HTR-8/SVneo (cell line): ENCODE data around the gene NAGA.

Experiments used
- DNase-seq: peaks from one replicate; pipeline ENCODE4 v3.0.0; 2011; ENCODE audit warnings: low spot score, mixed read lengths; ENCODE audit not compliant: insufficient read length
- FAIRE-seq: peaks from 2 replicates; lab custom pipeline; 2011; peaks lifted over from hg19 to GRCh38; lab: Jason Lieb, UNC

Gene NAGA

DNA sequence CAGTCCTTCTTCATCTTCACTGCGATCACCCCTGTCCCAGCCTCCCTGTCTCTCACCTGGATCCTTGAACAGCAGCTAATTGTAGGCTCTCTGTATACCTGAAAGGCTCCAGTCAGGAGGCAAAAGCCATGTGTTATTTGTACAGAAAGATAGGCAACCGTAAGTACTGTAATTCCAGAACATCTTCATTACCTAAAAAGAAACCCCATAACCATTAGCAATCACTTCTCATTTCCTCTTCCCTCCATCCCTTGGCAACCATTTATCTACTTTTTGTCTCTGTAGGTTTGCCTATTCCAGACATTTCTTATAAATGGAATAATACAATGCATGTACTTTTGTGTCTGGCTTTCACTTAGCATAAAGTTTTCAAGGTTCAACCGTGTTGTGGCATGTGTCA lies 17.8 kb downstream of the NAGA start:
- FAIRE-seq (no peak), DNase-seq (no peak)

DNA sequence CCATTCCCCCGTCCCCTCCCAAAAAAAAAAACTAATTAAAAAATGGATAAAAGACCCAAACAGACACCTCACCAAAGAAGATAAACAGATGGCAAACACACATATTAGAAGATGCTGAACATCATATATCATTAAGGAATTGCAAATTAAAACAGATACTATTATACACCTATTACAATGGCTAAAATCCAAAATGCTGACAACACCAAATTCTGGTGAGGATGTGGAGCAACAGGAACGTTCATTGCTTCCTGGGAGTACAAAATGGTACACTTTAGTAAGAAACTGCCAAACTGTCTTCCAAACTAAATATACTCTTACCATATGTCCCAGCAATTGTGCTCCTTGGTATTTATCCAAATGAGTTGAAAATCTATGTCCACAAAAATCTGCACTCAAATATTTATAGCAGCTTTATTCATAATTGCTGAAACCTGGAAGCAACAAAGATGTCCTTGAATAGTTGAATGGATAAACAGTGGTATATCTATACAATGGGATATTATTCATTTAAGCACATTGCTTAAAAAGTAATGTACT lies 19.9 kb downstream of the NAGA start:
- DNase-seq (no peak), FAIRE-seq (no peak)

DNA sequence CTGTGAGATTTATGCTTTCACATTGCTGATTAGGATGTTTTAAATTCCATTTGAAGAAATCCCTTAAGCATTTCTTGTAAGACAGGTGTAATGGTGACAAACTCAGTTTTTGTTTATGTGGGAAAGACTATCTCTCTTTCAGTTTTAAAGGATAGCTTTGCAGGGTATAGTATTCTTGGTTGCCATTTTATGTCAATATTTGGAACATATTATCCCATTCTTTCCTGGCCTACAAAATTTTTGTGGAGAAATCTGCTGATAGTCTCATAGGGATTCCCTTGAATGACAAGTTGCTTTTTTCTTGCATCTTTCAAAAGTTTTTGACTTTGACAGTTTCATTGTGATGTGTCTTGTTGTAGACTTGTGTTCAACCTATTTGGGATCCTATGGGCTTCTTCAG lies 28.8 kb downstream of the NAGA start:
- no peak for DNase-seq
- FAIRE-seq = no peak

DNA sequence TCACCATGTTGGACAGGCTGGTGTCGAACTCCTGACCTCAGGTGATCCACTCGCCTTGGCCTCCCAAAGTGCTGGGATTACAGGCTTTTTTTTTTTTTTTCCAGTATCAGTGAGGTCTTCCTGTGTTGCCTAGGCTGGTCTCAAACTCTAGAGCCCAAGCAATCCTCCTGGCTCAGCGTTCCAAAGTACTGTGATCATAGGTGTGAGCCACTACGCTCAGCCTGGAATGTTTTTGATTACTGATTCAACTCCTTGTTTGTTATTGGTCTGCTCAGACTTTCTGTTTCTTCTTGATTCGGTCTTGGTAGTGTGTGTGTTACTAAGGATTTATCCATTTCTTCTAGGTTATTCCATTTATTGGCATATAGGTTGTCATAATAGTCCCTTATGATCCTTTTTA lies 31.3 kb downstream of the NAGA start:
- FAIRE-seq = no peak

DNA sequence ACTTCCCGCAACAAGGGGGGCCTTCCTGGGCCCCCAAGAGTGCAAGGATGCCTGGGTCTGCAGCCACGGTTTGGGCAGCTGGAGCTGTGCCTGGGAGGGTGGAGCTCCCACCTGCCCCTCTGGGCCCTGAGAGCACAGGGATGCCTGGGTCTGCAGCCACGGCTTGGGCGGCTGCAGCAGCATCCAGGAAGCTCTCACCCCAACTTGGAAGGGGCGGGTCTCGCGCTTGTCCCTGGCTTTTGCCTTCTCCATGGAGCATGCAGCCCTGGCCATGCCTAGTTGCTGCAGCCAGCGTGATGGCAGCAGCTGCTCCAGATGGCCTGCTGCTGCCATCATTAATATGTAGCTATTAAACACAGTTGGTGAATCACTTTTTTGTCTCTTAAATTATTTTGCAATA lies 35.4 kb downstream of the NAGA start:
- FAIRE-seq (no peak), DNase-seq (no peak)

More for the DNA sequence above, 31.3 kb downstream of the NAGA start:
- DNase-seq = no peak

DNA sequence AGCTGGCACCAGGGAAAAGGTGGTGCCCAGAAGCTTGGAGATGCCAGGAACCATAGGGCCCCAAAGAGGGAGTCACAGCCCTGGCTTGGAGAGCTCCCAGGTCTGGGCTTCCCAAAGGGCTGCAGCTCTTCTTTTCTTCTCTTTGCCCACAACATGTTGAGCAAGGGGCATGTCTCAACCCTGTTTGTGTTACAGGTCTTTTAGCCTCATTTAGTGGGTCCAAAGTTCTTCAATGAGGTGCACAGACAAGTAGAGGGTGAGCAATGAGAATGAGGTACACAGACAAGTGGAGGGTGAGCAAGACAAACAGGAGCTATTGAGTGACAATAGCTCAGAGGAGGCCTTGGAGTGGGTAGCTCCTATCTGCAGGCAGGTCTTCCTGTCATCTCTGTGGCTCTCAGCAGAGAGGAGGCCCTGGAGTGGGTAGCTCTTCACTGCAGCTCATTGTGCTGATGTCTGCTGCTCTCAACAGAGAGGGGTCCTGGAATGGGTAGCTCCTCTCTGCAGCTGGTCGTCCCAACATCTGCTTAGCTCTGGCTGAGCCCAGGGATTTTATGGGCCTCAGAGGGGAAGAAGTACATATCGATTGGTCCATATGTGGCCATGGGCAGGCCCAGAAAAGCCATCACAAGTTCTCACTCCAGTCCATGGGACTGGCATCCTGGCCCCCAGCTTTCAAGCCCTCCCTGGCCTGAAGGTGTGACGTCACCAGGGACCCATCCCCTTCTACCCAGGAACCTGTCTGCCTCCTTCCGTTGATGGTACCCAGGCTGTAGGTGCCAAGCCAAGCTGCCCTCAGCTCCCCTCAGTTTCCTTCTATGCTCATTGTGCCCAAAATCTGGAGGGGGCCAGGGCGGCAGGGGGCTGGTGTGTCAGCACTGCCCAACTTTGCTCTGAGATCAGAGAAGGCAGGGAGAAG lies 37.1 kb downstream of the NAGA start:
- DNase-seq = no peak
- no peak for FAIRE-seq

DNA sequence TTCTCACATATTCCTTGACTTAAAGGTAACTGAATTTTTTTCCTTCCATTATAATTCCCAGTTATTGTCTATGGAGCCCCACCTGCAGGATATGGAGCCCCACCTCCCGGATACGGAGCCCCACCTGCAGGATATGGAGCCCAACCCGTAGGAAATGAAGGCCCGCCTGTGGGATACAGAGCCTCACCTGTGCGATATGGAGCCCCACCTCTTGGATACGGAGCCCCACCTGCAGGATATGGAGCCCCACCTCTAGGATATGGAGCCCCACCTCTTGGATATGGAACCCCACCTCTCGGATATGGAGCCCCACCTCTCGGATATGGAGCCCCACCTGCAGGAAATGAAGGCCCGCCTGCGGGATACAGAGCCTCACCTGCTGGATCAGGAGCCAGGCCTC lies 43.9 kb downstream of the NAGA start:
- DNase-seq (no peak), FAIRE-seq (no peak)

DNA sequence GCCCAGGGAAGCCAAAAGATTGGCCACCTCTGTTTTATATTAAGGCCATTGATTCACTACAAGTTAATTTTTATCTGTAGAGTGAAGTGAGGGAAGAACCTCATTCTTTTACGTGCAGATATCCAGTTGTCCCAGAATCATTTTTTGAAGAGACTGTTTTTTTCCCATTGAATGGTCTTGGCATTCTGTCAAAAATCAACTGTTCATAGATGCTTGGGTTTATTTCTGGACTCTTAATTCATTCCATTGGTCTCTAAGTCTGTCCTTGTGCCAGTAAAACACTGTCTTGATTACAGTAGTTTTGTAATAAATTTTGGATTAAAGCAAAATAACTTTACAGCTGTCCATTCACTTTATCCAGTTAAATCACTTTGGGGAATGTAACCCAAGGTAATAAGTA lies 45.2 kb downstream of the NAGA start:
- DNase-seq (no peak), FAIRE-seq (no peak)

DNA sequence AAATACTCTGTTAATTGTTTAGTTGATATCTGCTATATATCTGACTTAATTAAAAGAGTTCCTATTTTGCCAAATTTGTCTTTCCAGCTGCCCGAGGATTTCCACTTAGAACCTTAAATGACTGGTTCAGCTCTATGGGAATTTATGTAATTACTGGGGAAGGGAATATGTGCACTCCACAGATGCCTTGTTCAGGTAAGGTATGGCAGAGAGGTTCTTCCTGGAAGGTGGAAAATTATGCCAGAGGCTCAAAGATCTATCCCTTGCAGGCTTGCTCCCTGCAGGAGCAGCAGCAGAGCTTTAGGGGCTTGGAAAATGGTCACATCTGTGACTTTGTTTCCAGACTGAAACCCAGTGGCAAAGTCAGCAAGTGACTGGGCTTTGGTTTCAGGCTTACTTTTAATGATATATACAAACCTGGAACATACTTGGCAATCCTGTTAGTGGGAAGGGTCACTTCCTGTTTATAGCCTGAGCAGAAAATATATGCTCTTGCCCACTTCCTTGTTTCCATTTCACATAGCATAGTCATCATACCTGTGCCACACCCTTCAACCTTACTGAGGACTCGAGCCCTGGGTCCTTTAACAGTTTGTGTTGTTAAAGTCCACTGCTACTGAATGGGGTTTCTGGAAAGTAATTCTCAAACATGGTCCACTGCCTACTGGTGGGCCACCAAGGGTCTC lies 48.3 kb downstream of the NAGA start:
- no peak for FAIRE-seq
- DNase-seq = no peak

DNA sequence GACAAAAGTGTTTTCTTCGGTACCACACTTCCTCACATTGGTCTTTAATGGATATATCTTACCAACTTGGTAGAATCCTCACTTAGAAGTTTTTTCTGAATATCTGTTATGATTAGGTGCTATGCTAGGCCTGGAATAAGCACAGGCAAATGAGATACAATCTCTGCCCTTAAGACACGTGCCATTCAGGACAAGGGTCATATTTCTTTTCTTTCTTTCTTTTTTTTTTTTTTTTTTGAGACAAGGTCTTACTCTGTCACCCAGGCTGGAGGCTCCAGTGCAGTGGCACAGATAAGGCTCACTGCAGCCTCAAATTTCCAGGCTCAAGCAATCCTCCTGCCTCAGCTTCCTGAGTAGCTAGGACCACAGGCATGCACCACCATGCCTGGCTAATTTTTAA lies 49.0 kb downstream of the NAGA start:
- FAIRE-seq (no peak), DNase-seq (no peak)

DNA sequence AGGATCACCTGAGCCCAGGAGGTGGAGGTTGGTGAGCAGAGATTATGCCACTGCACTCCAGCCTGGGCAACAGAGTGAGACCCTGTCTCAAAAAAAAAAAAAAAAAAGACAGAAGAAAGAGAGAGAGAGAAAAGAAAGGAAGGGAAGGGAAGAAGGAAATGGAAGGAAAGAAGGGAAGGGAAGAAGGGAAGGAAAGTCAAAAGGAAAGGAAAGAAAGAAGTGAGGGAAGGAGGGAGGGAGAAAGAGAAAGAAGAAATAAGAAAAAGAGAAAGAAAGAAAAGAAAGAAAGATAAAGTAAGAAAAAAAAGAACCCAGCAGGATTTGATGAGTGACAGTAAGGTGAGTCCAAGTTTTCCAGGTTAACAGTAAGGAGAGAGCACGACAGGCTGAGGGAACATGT lies 52.4 kb downstream of the NAGA start:
- no peak for FAIRE-seq
- no peak for DNase-seq

DNA sequence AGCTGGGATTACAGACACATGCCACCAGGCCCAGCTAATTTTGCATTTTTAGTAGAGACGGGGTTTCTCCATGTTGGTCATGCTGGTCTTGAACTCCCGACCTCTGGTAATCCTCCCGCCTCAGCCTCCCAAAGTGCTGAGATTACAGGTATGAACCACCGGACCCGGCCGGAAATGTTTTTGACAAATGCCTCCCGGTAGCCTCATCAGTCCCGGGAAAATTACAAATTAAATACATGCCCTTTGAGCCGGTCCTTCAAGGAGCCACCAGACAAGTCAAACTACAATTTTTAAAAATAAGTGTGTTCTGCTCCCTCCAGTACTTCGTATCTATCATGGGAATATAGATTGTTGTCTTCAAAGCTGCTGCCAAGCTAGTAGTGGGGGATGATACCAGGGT lies 54.5 kb downstream of the NAGA start:
- FAIRE-seq = no peak
- DNase-seq = no peak

DNA sequence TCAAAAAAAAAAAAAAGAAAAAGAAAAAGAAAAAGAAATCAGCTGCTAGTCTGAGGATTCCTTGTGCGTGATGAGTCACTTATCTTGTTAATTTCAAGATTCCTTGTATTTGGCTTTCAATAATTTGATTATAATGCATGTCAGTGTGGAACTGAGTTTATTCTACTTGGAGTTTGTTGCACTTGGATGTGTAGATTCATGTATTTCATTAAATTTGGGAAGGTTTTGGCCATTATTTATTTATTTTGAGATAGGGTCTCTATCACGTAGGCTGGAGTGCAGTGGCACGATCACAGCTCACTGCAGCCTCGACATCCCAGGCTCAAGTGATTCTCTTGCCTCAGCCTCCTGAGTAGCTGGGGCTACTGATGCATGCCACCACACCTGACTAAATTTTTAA lies 57.2 kb downstream of the NAGA start:
- no peak for DNase-seq
- FAIRE-seq = no peak

DNA sequence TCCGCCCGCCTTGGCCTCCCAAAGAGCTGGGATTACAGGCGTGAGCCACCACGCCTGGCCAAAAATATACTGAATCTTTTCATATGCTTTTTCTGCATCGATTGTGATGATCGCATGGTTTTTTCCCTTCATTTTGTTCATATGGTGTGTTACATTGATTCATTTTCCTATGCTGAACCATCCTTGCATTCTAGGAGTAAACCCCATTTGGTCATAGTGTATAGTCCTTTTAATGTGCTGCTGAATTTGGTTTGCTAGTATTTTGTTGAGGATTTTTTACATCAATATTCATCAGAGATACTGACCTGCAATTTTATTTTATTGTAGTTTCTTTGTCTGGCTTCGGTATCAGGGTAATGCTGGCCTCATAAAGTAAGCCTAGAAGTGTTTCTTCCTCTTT lies 59.8 kb downstream of the NAGA start:
- FAIRE-seq (no peak), DNase-seq (no peak)
